ENCODE data around the gene CCDC127.
A peak's percentile ranks its signal among the peaks of the same experiment; 100 is the strongest.
"Not testable (repeated sequence)": the region's sequence is repeated elsewhere in the genome, so short reads cannot be mapped to it uniquely, and the experiment has no call there.

Gene CCDC127, protein sequence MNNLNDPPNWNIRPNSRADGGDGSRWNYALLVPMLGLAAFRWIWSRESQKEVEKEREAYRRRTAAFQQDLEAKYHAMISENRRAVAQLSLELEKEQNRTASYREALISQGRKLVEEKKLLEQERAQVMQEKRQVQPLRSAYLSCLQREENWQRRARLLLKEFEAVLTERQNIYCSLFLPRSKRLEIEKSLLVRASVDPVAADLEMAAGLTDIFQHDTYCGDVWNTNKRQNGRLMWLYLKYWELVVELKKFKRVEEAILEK

DNA sequence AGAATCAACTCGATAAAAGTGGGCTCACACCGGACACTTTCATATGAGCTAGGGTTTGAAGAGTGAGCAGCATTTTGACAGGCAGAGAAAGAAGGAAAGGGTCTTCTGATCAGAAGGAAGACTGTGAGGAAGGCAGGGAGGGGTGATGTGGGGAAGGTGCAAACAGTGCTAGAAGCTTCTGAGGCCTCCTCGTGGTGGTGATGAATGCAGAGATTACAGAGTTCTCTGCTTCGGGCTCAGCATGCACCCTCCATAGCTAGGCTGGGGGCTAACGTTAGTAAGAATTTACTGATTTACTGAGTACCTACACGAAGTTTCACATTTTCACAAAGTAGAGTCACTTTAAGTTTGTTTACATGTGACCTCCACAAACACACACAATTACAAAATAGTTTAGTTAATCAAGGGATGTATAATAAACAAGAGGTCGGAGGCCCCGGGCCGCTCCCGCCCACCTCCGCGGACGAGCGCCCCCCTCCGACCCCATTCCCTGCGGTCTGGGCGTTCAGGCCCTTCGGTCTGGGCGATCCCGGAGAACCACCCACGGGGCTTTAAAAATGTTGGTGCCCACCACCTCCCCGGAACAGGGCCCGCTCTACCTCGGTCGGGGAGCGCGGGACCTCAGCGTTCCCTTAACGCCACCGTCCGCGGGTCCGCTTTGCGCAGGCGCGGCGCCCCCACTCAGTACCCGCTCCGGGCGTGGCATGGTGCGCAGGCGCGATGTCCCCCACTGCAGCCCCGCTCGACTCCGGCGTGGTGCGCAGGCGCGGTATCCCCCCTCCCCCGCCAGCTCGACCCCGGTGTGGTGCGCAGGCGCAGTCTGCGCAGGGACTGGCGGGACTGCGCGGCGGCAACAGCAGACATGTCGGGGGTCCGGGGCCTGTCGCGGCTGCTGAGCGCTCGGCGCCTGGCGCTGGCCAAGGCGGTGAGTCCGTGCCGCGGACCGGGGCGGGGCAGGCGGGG is at the start of gene CCDC127, which contains the start of gene SDHA:
Gene CCDC127 (minus strand): TSS at position 660 of the 963 bp plus-strand sequence. CDS start 1,304 bp downstream, outside the sequence.
Gene SDHA (plus strand): TSS at position 827 of the 963 bp plus-strand sequence. CDS start 36 bp downstream, at position 863.
- peak; percentile 92 for DNase-seq

DNA sequence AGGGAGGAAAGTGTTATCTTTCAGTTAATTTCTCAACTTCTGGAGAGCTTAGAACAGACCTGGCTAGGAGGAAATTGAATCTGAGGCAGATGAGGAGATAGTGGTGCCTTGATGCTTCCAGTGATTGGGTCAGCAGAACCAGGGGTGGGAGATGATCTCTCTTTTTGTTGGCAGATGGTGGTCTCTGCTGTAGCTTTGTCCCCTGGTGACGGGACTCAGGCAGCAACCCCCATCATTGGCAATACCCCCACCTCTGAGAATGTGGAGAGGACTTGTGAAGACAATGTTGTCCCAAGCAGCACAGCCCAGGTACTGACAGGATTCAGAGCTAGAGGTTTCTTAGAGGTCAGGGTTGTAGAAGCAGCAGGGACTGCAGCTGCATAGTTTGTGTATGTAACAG is 49.8 kb upstream of the CCDC127 start:
- no peak for DNase-seq

DNA sequence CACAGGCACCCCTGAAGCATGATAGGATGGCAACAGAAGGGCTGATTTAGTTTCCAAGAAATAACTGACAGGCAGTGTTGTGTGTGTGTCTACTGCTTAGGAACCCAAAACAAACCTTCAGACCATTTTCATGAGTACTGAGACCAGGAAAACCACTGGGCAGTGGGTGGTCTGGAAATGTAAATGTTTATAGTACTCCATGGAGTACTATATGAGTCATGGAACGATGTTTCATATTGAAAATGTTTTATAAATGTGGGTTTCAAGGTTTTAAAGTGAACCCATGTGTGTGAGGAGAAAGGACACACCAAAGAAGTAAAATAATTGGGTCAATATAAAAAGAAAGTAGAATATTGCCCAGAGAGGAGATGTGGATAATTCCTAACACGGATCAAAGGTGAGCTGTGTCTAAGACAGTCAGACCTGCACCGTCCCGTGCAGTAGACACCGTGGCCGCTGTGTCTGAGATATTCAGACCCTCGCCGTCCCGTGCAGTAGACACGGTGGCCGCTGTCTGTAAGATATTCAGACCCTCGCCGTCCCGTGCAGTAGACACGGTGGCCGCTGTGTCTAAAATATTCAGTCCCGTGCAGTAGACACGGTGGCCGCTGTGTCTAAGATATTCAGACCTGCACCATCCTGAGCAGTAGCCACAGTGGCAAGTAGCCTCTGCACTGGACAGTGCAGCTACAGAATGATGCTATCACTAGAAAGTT is 48.5 kb upstream of the CCDC127 start:
- DNase-seq = not testable (repeated sequence)

DNA sequence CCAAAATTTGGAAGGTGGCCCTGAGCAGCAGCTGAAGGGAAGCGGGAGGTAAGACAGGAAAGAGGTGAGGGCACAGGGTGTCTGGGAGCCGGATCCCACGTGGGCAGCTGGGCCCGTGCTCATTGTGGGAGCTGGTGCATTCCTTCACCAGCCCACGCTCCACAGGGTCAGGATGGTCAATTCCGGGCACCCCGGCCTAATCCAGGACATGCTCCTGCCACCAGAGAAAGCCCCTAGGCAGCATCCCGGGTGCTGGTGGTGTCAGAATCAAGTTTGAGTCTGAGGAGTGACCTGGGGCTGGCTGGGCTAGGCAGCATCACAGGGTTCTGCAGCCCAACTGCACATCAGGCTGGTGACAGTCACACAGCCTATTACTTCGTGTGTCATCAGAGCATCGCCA is 46.4 kb upstream of the CCDC127 start:
- no peak for DNase-seq

DNA sequence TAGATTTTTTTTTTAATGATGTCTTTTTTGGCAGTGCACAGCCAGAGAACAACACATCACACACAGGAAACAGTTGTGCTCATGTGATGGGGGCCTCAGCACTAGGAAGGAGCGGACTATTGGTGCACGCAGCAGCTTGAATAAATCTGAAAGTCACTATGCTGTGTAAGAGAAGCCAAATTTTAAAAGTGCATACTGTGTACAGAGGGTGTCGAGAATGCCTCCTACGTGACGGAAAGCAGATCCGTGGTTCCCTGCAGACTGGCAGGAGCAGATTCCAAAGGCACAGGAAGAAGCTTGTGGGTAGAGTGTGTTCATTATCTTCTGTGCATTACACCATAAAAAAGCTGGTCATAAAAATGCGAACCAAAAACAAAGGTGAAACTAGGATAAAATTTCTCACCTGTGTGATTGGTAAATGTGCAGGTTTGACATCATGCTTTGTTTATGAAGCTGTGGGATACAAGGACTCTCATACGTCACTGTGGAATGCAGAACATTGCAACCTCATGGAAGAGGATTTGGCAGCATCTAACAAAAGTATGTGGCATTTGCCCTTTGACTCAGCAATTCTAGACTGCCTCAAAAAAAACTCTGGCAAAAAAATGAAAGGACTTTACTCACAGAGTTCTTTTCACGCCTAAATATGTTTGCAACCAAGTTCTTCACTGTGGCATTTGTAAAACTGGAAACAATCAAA is 45.5 kb upstream of the CCDC127 start:
- not testable (repeated sequence) for DNase-seq

DNA sequence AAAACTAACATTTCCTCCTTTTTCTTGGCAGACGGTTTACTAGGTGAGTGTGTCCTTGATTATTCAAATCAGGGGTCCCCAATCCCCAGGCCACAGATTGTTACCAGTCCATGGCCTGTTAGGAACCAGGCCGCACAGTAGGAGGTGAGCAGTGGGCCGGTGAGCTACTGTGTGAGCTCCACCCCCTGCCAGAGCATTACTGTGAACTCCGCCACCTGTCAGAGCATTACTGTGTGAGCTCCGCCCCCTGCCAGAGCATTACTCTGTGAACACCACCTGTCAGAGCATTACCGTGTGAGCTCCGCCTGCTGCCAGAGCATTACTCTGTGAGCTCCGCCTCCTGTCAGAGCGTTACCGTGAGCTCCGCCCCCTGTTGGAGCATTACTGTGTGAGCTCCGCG is 39.2 kb upstream of the CCDC127 start:
- DNase-seq = no peak

DNA sequence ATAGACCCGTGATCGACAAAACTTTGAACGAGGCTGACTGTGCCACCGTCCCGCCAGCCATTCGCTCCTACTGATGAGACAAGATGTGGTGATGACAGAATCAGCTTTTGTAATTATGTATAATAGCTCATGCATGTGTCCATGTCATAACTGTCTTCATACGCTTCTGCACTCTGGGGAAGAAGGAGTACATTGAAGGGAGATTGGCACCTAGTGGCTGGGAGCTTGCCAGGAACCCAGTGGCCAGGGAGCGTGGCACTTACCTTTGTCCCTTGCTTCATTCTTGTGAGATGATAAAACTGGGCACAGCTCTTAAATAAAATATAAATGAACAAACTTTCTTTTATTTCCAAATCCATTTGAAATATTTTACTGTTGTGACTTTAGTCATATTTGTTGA is 38.4 kb upstream of the CCDC127 start:
- DNase-seq = not testable (repeated sequence)

DNA sequence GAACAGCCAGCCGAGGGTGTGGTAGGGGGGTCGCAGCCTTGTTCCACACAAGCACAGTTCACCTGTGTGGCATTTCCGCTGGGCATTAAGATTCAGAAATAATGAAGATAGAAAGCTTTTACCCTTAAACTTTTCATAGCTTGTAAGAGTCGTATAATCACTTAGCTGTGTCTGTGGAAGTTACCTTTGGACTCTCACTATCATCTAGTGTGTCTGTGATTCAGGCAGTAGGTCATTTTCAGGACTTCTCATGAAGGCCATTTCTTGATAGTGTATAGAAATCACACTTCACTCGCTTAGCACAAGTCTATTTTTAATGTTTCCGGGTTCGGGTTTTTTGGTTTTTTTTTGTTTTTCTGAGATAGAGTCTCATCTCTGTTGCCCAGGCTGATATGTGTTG is 37.2 kb upstream of the CCDC127 start:
- not testable (repeated sequence) for DNase-seq

DNA sequence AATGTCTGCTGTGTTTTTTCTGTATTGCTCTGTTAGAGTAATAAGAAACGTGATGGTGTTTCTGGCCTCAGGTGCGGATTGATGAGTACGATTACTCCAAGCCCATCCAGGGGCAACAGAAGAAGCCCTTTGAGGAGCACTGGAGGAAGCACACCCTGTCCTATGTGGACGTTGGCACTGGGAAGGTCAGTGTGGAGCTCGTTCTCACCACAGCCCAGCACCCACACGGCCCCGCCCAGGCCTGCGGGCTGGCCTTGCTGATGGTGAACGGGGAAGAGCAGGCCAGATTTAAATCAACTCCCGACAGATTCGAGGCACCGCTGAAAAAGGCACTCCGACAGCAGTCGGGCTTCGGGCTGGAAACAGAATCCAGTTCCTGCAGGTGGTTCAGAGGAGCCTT is 36.4 kb upstream of the CCDC127 start:
- not testable (repeated sequence) for DNase-seq

DNA sequence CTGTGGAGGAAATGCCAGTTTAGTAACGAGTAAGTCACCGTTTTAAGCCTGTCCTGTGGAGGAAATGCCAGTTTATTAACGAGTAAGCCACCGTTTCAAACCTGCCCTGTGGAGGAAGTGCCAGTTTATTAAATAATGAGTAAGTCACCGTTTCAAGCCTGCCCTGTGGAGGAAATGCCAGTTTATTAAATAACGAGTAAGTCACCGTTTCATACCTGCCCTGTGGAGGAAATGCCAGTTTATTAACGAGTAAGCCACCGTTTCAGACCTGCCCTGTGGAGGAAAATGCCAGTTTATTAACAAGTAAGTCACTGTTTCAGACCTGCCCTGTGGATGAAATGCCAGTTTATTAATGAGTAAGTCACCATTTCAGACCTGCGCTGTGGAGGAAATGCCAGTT is 34.6 kb upstream of the CCDC127 start:
- no peak for DNase-seq

DNA sequence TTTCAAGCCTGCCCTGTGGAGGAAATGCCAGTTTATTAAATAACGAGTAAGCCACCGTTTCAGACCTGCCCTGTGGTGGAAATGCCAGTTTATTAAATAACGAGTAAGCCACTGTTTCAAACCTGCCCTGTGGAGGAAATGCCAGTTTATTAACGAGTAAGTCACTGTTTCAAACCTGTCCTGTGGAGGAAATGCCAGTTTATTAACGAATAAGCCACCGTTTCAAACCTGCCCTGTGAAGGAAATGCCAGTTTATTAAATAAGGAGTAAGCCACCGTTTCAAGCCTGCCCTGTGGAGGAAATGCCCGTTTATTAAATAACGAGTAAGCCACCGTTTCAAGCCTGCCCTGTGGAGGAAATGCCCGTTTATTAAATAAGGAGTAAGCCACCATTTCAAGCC is 34.0 kb upstream of the CCDC127 start:
- not testable (repeated sequence) for DNase-seq

DNA sequence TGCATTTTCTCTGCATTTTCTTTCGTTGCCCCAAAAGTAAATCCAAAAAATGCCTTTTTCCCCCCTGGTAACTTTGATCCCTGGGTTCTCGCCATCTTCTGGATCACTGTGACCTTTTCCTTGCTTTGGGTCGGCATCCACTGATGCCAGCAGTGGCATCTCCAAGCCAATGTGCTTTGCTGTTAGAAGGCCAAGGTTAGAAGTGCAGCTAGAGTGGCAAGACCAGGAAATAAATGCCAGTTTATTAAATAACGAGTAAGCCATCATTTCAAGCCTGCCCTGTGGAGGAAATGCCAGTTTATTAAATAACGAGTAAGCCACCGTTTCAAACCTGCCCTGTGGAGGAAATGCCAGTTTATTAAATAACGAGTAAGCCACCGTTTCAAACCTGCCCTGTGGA is 33.6 kb upstream of the CCDC127 start:
- not testable (repeated sequence) for DNase-seq

DNA sequence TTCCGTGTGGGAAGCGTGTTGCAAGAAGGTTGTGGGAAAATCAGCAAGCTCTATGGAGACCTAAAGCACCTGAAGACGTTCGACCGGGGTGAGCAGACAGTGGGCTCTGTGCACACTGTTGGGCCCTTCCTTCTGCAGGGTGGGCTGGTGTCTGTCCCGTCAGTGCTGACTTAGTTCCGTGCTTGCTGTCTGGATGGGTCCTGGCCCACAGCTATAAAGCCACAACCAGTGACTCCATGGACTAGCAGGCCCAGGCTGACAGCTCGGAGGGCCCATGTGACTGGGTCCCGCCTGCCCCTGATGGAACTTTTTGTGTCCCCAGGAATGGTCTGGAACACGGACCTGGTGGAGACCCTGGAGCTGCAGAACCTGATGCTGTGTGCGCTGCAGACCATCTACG is 33.1 kb upstream of the CCDC127 start:
- DNase-seq = not testable (repeated sequence)

DNA sequence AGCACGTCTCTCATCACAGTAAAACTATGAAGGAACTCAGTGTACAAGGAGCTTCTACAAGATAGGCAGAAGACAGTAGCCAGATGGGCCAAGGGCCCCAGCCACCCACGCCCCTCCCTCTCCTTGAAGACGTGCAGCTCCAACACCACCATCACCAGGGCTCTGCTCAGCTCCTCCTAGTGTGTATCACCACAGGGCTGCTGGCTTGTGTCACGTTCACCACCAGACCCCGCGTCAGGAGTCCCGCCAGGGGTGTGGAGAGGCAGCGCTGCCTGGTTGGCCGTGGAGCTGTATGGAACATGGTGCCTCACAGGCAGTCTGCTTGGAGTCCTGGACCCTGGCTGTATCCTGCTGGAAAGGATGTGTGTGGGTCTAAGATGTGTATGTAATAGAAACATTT is 32.4 kb upstream of the CCDC127 start:
- not testable (repeated sequence) for DNase-seq

DNA sequence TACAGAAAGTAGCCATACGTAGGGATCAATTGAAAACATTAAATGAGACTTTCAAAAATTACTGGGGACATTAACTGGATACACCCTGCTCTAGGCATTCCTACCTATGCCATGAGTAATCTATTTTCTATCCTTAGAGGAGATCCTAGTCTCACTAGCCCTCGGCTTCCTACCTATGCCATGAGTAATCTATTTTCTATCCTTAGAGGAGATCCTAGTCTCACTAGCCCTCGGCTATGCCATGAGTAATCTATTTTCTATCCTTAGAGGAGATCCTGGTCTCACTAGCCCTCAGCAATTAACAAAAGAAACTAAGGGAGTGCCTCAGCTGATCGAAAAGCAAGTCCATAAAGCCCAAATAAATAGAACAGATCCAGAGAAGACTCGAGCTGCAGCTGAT is 27.8 kb upstream of the CCDC127 start:
- DNase-seq = not testable (repeated sequence)

DNA sequence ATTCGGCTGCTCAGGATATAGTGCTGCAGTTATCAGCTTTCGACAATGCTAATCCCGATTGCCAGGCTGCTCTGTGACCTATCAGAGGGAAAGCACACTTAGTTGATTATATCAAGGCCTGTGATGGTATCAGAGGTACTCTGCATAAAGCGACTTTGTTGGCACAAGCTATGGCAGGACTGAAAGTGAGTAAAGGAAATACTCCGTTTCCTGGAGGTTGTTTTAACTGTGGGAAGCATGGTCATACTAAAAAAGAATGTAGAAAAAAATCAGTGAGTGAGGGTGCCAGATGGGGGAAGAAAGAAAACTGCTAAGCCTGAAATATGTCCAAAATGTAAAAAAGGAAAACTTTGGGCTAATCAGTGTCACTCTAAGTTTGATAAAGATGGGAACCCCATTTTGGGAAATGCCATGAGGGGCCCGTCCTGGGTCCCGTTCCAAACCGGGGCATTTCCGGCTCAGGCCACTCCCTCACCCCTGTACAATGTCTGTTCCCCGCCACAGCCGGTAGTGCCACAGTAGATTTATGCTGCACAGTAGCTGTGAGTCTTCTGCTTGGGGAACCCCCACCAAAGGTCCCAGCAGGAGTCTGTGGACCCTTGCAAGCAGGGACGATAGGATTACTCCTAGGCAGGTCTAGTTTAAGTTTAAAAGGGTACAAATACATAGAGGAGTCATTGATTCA is 25.9 kb upstream of the CCDC127 start:
- DNase-seq = not testable (repeated sequence)

DNA sequence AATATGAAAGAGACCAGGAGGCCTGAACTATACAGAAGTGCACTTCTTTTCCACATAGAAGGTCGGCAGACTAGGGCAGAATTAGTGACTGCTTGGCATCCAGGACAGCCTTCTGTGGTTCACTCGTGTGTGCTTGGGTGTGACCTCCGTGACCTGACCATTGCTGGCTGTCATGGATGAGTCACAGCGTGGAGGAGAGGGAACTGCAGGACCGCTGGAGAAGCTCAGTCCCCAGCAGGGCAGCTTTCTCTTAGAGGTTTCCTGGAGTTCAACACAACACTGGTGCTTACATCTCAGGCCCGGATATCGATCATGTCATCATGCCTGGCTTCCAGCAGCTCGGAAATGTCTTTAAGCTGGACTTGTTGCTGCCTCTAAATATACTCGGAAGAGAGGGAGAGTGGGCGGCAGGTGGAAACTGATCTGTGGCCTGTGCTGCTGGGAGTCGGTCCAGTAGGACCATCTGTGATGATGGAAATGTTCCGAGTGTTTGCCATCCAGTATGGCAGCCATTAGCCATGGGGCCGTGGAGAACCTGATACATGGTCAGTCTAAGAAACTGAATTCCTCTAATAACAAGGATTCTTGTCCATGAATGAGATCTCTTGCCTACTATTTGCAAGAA is 23.2 kb upstream of the CCDC127 start:
- DNase-seq = not testable (repeated sequence)

DNA sequence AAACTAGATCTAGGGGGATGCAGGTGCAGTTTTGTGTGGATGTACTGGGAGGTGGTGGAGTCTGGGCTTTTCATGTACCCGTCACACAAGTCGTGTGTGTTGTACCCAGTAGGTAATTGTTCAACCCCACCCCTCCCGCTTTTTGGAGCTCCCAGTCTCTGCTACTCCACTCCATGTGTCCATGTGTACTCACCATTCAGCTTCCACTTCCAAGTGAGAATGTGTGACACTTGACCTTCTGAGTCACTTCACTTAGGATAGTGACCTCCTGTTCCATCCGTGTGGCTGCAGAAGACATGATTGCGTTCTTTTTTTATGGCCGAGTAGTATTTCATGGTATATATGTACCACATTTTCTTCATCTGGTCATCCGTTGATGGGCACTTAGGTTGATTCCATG is 22.6 kb upstream of the CCDC127 start:
- not testable (repeated sequence) for DNase-seq

DNA sequence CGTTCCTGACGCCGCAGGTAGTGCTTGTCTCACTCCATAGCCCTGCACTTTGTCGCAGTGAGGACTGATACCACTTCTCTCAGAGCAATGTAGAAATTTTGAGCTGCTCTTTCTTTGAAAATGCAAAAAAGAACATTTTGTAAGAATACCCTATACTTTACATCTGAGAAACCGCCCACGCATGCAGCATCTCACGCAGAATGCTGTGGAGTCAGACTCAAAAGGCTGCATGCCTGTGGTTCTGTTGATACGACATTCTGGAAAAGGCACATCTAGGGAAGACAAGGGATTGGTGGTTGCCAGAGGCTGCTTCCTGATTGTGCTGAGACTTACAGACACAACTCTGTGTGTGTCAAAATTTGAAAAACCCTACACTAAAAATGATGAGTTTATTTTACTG is 20.0 kb upstream of the CCDC127 start:
- not testable (repeated sequence) for DNase-seq

DNA sequence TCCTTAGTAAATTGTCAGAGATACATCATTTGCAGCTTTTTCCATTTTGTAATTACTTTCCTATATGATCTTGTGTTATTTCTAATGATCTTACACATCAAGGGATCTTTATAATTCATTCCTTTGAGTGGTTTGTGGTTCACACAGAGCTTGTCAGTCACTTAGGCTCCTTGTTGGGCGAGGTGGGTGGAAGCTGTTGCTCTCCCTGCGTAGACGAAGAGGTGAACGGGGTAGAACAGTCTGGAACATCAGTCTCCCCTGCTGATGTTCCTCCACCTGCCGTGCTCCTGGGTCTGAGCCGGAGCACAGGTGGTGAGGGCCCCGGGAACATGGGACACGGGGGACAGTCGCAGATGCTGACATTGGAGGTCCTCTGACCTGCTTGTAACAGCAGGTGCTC is 17.6 kb upstream of the CCDC127 start:
- not testable (repeated sequence) for DNase-seq

DNA sequence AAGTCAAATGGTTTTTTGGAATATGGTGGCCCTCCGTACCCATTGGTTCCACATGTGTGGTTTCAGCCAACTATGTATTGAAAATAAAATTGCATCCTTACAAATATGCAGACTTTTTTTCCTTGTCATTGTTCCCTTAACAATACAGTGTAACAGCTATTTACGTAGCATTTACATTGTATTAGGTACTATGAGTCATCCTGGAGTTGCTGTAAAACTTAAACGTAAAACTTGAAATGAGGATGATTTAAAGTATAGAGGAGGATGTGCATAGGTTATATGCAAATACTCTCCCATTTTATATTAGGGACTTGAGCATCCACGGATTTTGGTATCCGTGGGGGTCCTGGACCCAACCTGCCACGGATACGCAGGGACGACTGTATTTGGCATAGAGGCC is 16.5 kb upstream of the CCDC127 start:
- no peak for DNase-seq

Data from hematopoietic multipotent progenitor cell treated with erythropoietin and hydrocortisone succinate and interleukin-3 and kit ligand, for 8 days (in vitro differentiated cells).